ENCODE data around the gene COMP.

DNA sequence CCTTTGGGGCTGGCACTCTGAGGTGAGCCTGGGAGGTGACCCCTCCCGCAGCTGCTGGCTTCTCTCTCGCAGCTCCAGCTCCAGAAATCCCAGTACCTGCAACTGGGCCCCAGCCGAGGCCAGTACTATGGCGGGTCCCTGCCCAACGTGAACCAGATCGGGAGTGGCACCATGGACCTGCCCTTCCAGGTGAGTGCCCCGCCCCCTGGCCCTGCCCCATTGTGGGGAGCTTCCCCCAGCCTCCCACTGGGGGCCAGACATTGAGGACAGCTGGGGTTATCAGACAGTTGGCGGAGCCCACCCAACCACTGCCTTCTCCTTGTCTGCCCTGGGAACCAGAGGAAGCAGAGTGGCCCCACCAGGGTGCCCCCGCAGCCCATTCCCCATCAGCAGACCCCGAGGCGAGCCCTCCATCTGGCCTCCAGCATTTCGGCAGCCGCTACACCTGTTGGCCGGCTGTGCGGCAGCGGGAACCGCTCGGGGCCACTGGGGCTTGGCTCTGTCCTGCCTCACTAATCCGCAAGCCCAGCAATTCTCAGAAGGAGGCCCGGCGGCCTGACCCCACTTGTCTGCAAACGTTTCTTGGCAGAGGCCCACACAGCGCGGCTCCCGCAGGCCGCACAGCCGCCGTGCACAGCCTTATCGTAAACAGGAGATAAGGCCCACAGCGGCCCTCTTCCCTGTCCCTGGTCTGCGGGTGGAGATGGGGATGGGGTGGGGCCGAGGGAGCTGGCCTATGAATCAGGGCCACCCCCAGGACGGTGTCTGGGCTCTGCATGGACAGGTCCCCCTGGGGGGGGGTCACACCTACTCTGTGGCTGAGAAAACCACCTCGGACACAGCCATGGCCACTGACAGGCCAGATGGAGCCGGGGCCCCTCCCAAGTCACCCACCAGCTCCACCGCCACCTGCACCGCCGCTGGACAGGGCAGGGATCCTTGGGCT is 48.0 kb downstream of the COMP start:
- TF ChIP-seq, protein P1, sequence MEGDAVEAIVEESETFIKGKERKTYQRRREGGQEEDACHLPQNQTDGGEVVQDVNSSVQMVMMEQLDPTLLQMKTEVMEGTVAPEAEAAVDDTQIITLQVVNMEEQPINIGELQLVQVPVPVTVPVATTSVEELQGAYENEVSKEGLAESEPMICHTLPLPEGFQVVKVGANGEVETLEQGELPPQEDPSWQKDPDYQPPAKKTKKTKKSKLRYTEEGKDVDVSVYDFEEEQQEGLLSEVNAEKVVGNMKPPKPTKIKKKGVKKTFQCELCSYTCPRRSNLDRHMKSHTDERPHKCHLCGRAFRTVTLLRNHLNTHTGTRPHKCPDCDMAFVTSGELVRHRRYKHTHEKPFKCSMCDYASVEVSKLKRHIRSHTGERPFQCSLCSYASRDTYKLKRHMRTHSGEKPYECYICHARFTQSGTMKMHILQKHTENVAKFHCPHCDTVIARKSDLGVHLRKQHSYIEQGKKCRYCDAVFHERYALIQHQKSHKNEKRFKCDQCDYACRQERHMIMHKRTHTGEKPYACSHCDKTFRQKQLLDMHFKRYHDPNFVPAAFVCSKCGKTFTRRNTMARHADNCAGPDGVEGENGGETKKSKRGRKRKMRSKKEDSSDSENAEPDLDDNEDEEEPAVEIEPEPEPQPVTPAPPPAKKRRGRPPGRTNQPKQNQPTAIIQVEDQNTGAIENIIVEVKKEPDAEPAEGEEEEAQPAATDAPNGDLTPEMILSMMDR (IDR thresholded peaks at IDR 0.05) = peak in 1 of 4 experiments; percentile 13
- TF ChIP-seq POLR2A (IDR thresholded peaks at IDR 0.05) = no peak
